ENCODE results near the gene ZNF592. TPM values are rescaled to one million over a fixed set of nuclear protein-coding genes. Genes with fewer than 3 reads are reported as not detected.

ZNF592 gene
- total and polyA plus RNA-seq, 2 of the 13 experiments (the other 11 are each of a cell fraction or from before 2014, with no cell fraction given), result 8.2 to 9.8 TPM

GRCh38 chr15:84716036-84716732 lies 32.2 kb upstream of the ZNF592 start, which contains the start of gene SEC11A (continued):
- peak; percentile 44 for TF ChIP-seq MYPOP (CRISPR knock-in tag; IDR thresholded peaks at IDR 0.05)
- TF ChIP-seq ZBTB7A (CRISPR knock-in tag; IDR thresholded peaks at IDR 0.05), result 0 out of 2 replicates have a peak, but pooled peaks have one; percentile 51
- TF ChIP-seq KLF11 (CRISPR knock-in tag; IDR thresholded peaks at IDR 0.05), result peak; percentile 60; the same call in 1 of the 2 replicates
- TF ChIP-seq ZNF432 (CRISPR knock-in tag; IDR thresholded peaks at IDR 0.05; ENCODE audit: borderline replicate concordance), result no peak
- TF ChIP-seq MAZ (IDR thresholded peaks at IDR 0.05; ENCODE audit: borderline replicate concordance, low read depth, low read length), result 0 out of 2 replicates have a peak, but pooled peaks have one; percentile 17
- peak; percentile 79 for TF ChIP-seq MAZ (CRISPR knock-in tag; IDR thresholded peaks at IDR 0.05; ENCODE audit: low read depth)
- no peak; the same call in 1 of the 2 replicates for TF ChIP-seq ATF6 (CRISPR knock-in tag; conservative IDR thresholded peaks at IDR 0.05)
- peak; percentile 15; the same call in 1 of the 2 replicates for TF ChIP-seq ZNF263 (CRISPR knock-in tag; IDR thresholded peaks at IDR 0.05)
- no peak for TF ChIP-seq TOE1 (CRISPR knock-in tag; IDR thresholded peaks at IDR 0.05)
- TF ChIP-seq ZNF564 (CRISPR knock-in tag; IDR thresholded peaks at IDR 0.05), result peak; percentile 86; the same call in 1 of the 2 replicates
- TF ChIP-seq GABPB1 (CRISPR knock-in tag; IDR thresholded peaks at IDR 0.05), result peak; percentile 100
- TF ChIP-seq ARHGAP35 (CRISPR knock-in tag; IDR thresholded peaks at IDR 0.05; ENCODE audit: borderline replicate concordance), result peak; percentile 80; the same call in 1 of the 2 replicates
- TF ChIP-seq ZBTB44 (CRISPR knock-in tag; IDR thresholded peaks at IDR 0.05), result 0 out of 2 replicates have a peak, but pooled peaks have one; percentile 75
- 0 out of 2 replicates have a peak, but pooled peaks have one; percentile 23 for TF ChIP-seq ZBTB33 (CRISPR knock-in tag; IDR thresholded peaks at IDR 0.05)
- peak; percentile 60 for TF ChIP-seq RBM39 (IDR thresholded peaks at IDR 0.05; ENCODE audit: low read depth, low read length, poor library complexity, severe bottlenecking)
- peak; percentile 49; the same call in 1 of the 2 replicates for TF ChIP-seq KLF15 (CRISPR knock-in tag; IDR thresholded peaks at IDR 0.05; ENCODE audit: borderline replicate concordance)
- TF ChIP-seq SOX5 (CRISPR knock-in tag; IDR thresholded peaks at IDR 0.05; ENCODE audit: borderline replicate concordance), result peak; percentile 55
- peak; percentile 90 for TF ChIP-seq ASH2L (IDR thresholded peaks at IDR 0.05; ENCODE audit: insufficient read length, low read depth, low read length)
- no peak for TF ChIP-seq ZNF431 (CRISPR knock-in tag; IDR thresholded peaks at IDR 0.05; ENCODE audit: borderline replicate concordance, low read depth)
- TF ChIP-seq PCBP2 (optimal IDR thresholded peaks at IDR 0.05; ENCODE audit: low read depth, low read length, poor library complexity, severe bottlenecking), result no peak
- TF ChIP-seq ZSCAN25 (CRISPR knock-in tag; IDR thresholded peaks at IDR 0.05), result peak; percentile 58; the same call in 1 of the 2 replicates
- TF ChIP-seq MLLT10 (CRISPR knock-in tag; IDR thresholded peaks at IDR 0.05), result no peak
